ENCODE data around the gene DCTD.
"Not testable (repeated sequence)": the region's sequence is repeated elsewhere in the genome, so short reads cannot be mapped to it uniquely, and the experiment has no call there.

Gene DCTD

DNA sequence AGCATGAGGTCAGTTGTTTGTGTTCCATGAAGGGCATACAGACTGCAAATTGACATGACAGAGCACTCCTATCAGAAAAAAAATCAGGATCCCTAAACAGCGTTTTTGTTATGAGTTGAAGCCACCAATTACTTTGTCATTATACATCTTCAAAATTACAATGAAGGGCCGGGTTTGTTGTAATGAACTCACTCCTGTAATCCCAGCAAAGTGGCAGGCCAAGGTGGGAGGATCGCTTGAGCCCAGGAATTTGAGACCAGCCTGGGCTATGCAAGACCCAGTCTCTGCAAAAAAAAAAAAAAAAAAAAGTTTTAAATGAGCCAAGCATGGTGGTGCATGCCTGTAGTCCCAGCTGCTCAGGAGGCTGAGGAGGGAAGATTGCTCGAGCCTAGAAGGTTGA, 3.5 kb upstream of the DCTD start:
- no peak for DNase-seq

DNA sequence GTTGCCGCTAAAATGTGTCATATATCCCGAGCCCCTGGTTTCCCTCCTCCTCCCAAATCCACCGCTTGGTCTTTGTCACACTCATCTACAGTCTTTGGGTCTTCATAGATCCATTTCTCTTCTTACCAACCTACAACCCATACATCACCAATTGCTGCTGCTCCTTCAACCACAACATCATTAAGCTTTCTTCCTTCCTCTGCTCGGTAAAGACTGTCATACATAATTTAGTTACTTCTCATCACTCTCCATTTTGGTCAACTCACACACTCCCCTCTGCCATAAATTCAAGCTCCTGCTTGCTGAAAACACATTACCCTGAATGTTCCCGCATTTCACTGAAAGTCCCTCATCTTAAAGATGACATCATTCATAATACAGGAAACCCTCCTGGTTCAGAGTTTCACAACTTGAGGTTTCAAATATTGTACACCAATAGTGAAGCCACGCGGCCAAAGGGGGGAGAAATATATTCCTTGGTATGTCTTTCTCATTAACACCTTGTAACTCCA, 1.7 kb upstream of the DCTD start:
- DNase-seq = peak in 1 of 5 donors; percentile 73

DNA sequence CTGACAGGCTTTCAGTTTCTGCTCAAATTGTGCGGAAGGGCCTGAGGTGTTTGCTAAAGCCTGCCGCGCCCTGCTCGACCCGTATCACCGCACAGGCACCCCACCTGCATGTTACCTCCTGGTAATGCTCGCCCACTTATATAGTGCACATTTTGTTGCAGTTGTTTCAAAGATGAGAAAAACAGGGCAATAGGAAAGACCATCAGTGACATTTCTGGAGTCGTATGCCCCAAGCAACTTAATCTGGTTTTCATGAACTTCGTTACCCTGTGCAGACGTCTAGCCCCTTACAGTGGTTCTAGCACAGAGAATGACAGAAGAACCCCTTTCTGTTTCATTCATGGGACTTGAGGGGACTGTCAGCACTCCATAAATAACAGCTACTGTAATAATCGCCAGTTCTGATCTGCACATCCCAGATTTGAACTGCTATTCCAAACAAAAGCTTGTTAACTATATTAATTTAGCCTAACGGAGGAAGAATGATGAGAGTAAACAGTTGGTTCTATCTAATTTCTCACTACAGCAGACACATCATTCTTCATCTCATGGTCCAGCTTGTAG, 940 bp upstream of the DCTD start:
- DNase-seq = no peak

DNA sequence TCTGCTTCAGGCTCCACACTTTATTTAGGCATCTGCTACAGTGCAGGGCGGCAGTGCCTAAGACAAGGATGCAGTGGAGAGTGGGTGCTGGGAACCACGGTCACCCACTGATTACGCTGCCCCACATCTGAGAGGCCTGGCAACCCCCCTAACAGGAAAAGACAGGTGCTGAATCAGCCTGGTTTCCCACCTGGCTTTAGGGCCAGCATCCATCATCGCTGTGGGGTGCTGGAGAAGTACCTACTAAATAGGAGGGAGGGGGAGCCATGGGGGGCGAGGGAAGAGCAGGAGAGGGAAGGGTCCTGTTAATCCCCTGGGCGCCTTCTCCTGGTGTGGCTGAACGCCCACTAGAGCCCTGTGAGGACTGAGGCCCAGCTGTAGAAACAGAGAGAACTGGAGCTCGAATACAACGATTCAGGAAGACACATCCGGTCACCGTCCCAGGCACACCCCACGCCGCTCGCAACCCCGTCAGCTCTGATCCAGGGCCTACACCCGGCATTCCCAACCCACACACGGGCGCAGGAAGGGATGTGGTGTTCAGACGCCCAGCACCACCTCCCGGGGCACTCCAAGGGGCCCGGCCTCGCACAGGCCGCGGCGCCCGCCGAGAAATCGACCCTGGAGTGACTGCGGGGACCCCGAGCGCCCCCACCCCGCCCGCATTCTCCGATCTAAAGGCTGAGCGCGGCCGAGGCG, 554 bp downstream of the DCTD start:
- DNase-seq = peak in 2 of 5 donors; percentile 11 to 40

DNA sequence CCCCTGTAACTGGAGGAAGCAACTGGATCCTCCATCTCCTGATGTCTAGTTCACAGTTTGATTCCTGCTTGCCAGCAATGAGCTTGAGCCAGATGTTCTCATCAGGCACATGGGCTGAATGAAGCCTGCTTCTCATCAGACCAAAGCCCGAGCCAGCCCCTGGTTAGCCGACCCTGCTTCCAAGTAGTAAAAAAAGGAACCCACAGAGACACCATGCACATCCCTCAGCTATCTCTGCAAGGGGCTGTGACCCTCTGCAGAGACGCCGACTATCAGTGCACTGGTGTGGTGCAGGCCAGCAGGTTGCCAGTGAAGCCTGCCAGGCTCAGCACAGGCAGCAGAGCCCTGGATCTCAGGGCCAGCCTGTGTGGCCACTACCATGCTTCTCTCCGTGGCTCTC, 2.8 kb downstream of the DCTD start:
- no peak for DNase-seq

DNA sequence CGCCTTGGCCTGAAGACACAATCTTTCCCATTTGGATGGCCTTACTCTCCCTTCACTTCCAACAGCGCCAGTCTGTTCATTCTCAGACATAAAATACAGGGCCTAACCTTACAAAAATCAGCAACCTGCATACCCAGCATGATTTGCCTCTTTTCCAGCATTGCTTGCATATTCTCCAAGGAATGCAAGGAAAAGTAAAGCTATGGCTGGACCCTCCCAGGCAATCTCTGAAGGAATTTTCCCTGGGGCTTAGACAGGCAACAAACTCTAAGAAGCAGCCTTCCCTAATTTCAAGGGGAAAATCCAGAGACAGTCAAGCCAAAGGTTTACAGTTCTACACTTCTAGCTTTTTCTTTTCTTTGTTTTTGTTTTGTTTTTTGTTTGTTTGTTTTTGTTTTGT, 3.6 kb downstream of the DCTD start:
- DNase-seq = no peak

DNA sequence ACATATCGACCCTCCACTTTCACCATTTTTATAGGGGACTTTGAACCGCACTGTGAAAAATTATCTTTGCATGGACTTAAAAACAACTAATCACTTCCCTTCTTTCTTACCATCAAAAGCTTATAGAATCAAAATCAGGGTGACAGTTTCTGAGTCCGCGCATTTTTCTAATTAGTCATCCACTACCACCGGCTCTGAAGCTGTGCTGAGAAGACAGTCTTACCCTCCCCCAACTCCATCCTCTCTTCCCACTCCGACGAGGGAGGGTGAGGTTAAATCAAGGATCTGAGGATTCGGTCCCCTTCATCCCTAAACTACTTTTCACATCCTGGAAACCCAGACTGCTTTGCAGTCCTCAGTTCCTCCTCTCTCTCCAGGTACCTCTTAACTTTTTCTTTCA, 4.2 kb downstream of the DCTD start:
- DNase-seq = no peak

DNA sequence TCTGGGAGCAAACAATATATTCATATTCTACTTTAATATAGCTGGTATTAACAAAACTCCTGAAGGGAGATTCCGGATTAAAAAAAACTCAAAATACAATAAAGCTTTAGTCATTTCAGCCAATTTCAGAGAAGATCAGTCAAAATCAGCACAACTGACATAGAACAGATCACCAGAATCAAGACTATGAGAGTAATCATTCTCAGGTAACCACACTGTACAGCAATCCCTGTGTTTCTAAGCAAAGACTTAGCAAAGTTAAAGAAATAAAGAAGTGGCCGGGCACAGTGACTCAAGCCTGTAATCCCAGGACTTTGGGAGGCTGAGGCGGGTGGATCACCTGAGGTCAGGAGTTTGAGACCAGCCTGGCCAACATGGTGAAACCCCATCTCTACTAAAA, 9.1 kb downstream of the DCTD start:
- DNase-seq = no peak

DNA sequence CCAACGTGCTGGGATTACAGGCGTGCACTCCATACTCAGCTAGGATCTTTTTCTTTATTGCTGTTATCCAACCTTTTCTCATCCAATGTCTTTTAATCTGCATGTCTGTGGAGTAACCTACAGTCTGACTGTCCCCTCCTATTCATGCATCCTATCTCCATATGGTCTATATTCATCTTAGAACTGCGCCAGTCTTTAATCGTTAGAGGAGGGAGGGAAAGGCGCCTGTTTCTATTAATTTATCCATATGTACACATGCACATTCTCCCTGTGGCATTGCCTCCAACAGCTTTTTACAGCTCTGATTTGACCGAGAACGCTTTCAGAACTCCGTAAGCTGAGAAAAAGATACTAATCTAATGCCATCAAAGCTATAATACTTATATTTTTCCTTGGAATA, 9.8 kb downstream of the DCTD start:
- no peak for DNase-seq

DNA sequence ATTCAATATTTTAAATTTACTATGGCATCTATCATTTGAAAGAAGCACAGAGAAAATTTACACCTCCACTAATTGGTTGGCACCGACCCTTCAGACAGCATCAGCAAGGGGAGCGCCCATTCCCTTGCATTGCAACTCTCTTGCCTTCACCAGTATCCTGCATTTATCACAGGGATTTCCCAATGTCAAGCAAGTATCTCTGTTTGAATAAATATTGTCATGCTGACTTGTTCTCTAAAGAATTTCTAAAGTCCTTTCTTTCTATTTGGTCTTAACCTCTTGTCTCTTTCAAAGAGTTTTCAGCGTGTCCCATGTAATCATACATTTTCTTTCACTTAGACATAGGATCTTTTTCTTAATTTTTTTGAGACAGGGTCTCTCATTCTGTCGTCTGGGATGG, 10.4 kb downstream of the DCTD start:
- no peak for DNase-seq

DNA sequence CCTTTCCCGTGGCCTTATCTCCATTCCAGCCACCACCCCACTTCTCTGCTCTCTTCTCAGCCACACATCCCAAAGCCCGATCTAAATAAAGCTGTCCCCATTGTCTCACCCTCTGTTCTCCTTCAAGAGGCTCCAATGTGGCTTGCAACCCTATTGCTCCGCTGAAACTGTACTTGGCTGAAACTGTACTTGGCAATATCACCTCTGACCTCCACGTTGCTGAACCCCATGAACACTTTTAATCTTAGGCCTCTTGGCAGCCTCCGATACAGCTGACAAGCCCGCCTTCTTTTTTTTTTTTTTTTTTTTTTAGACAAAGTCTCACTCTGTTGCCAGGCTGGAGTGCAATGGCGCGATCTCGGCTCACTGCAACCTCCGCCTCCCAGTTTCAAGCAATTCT, 12.1 kb downstream of the DCTD start:
- DNase-seq = no peak

DNA sequence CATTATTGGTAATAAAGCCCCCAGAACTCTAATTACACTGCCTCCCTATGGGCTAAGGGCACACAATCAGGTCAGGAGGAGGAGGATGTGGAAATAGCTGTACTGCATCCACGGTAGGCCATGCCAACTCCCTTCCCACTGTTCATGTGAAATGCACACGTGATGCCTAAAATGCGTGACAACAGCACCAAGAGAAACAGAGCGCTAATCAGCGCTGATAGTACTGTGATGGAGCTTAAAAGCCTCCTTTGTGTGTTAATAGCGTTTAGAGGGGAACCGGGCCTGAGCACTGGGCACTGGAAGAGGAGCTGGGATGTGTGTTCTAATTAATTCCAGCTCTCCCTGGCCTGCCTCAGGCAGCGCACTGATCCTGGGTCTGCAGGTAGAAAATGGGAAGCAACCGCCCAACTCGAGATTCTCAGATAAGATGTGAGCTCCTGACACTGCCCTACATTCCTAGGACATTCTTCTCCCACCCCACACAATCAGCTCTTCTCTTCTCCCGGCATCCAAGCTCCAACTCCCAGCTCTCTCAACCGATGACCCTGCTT, 12.9 kb downstream of the DCTD start:
- no peak for DNase-seq

DNA sequence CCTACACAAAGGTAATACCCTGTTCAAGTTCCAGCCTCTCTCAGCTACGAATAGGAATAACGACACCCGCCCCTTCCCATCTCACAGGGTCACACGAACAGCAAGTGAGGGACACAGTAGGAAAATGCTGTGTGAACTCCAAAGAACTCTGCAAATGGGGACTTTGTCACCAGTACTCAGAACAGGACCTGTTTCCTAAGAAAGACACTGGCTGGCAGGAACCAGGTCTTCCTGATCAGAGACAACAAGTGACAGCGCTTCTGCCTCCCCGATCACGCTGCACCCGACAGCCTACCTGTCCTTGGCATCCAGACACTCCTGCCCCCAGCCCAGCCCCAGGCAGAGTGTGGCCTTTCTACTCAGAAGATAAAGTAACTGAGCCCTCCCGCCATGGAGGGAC, 14.2 kb downstream of the DCTD start:
- no peak for DNase-seq

DNA sequence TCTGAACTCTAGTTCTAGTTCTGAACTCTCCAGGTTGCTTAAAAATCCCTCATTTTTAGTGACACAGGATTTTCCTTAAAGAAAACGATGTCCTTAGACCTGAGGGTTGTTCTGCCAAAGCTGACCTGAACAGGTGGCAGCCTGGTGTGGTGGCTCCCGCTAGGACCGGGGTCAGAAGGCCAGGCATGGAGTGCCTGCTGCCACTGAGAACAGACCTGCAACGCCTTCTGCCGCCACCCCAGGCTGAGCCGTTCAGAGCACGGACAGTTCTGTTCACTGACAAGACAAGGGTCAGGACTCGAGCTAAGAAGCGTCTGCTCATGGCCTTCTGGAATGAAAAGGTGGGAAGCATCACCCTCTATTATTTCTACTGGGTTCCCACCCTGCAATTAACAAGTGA, 15.8 kb downstream of the DCTD start:
- no peak for DNase-seq

DNA sequence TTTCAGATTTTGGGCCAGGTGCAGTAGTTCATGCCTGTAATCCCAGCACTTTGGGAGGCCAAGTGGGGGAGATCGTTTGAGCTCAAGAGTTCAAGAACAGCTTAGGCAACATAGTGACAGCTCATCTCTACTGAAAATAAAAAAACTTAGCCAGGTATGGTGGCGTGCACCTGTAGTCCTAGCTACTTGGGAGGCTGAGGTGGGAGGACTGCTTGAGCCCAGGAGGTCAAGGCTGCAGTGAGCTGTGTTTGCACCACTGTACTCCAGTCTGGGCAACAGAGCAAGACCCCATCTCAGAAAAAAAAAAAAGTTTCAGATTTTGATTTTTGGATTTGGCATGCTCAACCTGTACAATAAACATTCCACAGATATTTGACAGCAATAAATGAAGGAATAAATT, 17.2 kb downstream of the DCTD start:
- DNase-seq = not testable (repeated sequence)

DNA sequence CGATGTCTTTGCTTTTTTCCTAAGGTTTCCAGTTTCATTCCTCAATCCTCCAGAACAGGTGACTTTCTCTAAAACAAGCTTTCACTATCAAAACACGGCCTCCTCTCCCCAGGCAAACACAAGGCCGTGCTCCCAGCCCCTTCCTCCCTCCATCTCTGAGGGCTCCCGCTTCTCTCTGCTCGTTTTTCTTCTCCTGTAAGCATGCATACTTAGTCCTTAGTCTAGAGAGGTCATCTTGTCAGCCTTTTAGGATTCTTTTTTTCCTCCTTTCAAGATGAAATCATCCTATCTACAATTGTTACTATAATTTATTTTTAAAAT, 18.7 kb downstream of the DCTD start:
- no peak for DNase-seq

DNA sequence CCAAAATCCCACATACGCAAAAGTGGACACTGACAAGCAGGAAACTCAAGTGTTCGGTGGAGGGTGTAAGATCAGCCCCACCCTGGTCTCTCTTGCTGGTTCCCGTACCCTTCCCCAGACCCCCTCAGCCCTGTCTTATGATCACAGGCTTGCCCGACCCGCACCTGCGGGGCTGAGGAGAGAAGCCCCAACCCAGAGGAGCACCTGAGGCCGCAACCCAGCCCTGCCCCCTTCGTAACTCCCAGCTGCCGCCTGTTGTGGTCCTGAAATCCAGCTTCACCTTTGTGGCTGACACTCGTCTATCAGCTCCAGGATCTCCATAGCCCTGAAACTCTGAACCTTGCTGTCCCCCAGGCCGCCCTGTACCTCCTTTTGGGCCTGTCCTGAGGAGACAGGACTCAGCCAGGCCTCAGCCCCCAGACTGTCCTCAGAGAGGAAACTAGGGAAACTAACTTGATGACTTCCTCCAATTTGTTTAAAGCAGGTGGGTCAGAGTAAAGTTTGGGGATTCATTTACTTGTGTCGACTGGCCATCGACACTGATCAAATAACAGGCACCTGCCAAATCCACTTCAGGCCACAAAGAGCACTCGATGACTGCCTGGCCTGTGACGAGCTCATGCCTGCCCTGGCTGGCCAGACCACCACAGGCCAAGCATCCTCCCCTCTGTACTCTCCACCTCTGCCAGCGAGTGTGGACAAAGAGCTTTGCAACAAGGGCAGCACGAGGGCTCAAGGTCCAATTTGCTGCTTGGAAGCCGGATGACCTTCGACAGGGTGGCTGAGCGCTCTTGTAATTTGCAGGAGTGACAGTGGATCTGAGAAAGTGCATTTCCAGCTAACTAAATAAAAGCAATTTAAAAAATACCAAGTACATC, 19.3 kb downstream of the DCTD start:
- DNase-seq = no peak

DNA sequence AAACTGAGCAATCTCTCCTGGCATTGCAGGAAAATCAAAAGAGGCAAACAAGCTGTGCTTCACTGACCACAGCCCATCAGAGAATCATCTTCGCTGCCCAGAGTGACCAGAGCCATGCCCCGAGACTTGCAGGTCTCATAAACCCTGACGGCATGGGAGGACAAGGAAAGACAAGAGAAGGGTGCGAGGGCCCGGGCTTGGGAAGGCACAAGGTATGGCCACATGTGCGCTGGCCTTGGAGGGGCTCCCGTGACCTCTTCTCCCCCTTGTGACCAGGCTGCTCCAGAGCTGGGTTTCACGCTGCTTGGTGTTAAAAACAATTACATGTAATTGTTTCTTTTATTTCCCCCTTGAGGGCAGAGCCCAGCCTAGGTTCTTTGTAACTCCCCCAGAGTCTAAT, 20.8 kb downstream of the DCTD start:
- DNase-seq = no peak

DNA sequence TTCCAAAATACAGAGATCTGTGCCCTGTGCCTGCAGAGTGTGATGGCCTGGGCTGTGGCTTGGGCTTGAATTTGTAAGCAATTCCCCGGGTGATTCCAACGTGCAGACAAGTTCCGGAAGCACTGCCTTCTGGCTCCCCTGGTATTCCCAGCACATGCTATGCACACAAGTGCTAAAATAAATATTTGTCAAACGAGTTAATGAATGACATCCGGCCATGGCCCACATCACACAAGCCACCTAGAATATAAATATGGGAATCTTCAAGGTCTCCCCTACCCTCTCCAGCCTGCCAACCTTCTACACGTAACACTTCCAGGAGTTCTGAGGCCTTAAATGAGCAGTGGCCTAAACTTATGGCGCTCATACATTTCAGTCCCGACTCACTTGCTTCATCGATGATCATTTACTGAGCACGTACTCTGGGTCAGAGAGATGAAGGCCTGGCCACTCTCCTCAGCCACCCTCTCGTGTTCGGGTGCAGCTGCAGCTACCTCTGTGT, 21.3 kb downstream of the DCTD start:
- no peak for DNase-seq

DNA sequence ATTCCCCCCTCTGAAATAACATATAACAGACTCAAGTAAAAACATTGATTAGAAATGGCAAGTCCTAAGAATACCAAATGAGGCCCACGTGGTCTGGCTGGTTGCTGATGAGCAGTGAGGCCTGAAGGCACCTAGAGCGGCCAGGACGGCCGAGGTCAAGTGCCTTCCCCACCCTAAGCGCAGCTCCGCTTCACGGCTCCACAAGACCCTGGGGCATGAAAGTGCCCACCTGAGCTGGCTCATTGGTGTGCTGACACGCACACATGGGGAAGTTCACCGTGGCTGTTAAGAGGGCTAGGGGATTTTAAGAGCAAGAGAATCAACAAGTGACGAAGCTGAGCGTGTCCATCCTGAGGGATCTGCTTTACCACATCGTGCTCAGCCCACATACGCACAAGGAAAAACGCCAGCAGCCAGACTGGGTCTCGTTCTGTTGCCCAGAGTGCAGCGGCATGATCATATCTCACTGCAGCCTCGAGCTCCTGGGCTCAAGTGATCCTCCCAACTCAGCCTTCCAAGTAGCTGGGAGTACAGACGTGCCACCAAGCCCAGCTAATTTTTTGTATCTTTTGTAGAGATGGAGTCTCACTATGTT, 22.4 kb downstream of the DCTD start:
- DNase-seq = no peak

DNA sequence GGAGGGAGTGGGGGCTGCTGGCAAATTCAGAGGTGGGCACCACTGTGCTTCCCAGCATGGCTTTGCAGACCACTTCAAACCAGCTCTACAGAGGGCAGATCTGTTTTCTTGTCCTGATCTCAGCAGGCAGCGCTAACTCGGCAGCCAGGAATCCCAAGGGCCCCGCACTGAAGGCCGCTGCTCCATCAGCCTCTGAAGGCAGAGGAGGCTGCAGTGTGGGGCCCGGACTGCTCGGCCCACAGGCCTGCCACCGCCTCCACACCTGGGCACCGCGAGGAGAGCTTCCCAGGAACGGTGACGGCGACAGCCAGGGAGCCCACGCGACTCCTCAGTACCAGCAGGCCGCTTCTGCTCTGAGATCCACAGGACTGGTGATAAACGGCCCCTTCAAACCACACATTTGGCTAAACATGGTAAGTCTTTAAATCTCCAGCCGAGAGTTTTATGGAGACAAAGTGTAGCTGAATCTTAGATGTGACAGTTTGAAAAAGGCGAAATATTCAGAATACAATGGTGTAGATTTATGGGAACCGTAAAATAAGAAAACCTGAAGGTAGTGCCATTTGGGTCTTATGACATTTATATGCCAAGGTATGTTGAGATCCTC, 23.6 kb downstream of the DCTD start:
- DNase-seq = no peak

DNA sequence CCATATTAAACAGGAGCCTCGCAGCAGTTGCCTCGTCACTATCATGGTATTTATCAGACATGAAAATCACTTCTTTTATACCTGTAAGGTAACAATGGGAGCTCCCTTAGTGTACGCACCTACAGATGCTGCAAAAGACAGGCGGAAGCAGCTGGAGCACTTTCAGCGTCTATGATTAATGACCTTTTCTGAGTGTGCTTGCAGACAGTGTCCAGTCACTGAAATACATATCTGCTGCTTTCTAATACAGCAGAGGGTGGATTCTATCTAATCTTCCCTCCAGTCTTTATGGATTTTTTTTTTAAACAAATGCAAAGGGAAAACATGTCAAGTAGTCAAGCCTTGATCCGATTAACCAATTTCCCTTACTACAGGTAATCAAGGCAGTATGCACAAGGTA, 24.1 kb downstream of the DCTD start:
- DNase-seq = no peak

DNA sequence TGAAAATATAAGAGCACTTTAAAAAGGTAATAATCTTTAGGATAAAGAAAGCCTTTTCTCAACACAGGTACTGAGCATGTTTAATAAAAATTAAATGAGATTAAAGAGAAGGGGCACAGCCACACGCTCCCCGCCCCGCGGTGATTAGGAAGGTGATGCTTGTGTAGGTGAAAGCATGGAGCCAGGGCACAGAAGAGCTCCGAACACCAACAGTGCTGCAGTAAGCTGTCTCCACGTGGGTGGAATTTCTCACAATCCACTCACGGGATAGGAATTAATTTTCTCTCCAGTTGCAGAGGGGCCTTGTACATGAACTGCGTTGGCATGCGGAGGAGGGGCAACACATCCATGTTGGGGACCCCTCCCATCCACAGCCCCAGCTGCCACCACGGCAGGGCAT, 27.0 kb downstream of the DCTD start:
- no peak for DNase-seq
